NCI-H510A (cell line): ENCODE data around the gene TTBK2.
A peak's percentile ranks its signal among the peaks of the same experiment; 100 is the strongest.

ENCODE experiments used
- DNase-seq: peaks from one replicate; lab custom pipeline; 2025; lab: John Stamatoyannopoulos, UW

TTBK2 gene

GRCh38 chr15:42728560-42728959 lies 192.0 kb downstream of the TTBK2 start:
- peak; percentile 33 for DNase-seq

GRCh38 chr15:42727750-42728381 lies 192.7 kb downstream of the TTBK2 start:
- DNase-seq, result peak; percentile 49

DNA sequence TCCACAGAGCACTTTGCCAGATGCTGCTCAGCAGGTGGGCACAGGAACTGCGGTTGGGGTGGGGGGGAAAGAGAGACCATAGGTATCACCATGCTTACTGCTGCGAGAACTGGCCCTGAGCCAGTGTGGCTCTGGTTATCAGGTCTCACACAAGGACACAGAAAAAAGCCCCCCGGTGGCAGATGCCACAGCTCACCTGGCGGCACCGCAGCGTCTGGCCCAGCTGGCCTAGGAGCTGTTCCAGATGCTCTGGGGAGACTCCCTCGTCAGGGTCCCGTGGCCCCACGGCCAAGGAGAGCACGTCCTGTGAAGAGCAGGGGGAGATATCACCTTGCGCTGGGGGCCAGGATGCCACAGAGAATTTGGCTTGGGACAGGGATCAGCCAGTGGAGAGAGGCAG lies 194.5 kb downstream of the TTBK2 start:
- no peak for DNase-seq

- no peak for DNase-seq
Measured at GRCh38 chr15:42725331-42725903, 195.2 kb downstream of the TTBK2 start.

GRCh38 chr15:42724276-42724675 lies 196.3 kb downstream of the TTBK2 start:
- no peak for DNase-seq

- no peak for DNase-seq
Measured at GRCh38 chr15:42723068-42723467, 197.5 kb downstream of the TTBK2 start.

- no peak for DNase-seq
Measured at GRCh38 chr15:42721916-42722315, 198.7 kb downstream of the TTBK2 start.

GRCh38 chr15:42721016-42721415 lies 199.6 kb downstream of the TTBK2 start:
- DNase-seq, result no peak

DNA sequence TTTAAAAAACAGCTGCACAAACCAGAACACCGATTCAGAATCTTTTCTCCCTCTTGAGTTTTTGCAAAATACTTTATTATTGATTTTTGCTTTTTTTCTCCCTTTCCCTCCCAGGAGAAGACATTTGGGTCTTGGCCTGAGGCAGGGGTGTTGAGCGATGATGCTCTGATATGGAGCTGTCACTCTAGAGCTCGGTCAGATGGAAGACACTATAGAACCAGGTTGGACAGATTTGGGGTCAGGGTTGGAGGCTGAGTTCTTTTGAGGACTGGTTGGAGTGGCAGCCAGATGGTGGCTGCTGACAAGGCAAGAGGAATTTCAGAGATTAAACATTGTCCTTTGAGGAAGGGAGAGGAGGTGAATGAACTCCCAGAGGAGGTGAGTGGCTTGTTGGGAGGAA lies 200.5 kb downstream of the TTBK2 start:
- DNase-seq, result no peak

DNA sequence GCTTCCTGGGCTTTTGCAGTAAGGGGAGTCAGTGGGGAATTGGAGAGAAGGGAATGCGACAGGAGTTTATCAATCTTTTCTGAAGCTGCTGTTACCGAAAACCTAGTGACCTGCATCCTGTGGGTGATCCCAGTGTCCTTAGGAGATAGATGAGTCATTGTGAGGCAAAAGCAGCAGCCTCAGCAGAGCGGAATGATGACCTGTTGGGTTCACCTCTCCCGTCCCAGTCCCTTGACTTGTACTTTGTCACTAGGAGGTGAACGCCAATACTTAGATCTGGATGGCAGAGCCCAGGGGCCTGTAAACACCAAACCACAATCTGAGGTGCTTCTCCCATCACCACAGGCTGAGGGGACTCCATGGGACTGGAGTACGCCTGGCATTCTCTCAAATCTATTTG lies 201.5 kb downstream of the TTBK2 start:
- DNase-seq, result no peak

GRCh38 chr15:42716626-42717025 lies 204.0 kb downstream of the TTBK2 start:
- no peak for DNase-seq

DNA sequence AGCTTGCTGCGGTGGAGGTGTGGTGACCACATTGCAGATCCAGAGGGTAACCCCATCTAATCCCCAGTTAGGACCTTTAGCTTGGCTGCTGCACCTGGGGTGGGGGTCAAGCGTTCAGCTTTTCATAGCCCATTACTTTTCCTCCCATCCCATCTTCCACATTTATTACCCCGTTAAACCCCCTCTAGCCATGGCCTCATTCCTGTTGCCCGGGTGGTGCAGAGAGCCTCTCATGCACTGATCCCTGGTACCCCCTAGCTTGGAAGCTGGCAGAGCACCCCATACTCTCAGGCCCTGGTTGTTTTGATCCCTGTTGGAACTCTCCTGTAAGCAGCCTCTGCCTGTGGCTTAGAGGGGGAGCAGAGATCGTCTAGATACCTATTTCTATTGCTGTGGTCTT lies 204.5 kb downstream of the TTBK2 start:
- DNase-seq, result no peak

GRCh38 chr15:42712584-42712983 lies 208.0 kb downstream of the TTBK2 start:
- no peak for DNase-seq

GRCh38 chr15:42711746-42712145 lies 208.8 kb downstream of the TTBK2 start:
- no peak for DNase-seq

GRCh38 chr15:42710662-42711061 lies 209.9 kb downstream of the TTBK2 start:
- DNase-seq, result no peak

GRCh38 chr15:42707873-42708544 lies 212.6 kb downstream of the TTBK2 start:
- no peak for DNase-seq

DNA sequence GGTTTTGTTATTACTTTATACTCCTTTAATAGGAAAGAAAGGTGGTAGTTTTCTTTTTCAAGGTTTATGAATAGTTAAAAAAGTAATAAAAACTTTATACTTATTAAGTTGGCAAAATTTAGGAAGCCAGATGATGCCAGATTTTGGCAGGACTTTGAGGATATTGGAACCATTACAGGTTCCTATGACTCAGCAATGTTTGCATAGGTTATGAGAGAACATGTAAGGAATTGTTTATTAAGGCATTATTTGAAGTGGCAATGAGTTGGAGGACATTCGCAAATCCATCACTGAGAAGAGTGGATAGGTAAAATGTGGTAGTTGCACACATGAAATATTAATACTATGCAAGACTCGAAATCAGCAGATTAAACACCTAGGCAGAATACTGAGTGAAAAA lies 213.5 kb downstream of the TTBK2 start:
- DNase-seq, result no peak

DNA sequence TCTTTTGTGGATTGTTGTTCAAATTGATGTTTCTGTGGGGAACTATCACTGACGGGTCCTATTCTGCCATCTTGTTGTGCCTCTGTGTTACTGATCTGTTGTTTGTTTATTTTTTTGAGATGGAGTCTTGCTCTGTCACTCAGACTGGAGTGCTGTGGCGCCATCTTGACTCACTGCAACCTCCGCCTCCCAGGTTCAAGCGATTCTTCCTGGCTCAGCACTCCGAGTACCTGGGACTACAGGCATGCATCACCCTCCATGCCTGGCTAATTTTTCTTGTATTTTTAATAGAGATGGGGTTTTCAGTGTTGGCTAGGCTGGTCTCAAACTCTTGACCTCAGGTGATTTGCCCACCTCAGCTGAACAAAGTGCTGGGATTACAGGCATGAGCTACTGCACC lies 215.2 kb downstream of the TTBK2 start:
- DNase-seq, result no peak

DNA sequence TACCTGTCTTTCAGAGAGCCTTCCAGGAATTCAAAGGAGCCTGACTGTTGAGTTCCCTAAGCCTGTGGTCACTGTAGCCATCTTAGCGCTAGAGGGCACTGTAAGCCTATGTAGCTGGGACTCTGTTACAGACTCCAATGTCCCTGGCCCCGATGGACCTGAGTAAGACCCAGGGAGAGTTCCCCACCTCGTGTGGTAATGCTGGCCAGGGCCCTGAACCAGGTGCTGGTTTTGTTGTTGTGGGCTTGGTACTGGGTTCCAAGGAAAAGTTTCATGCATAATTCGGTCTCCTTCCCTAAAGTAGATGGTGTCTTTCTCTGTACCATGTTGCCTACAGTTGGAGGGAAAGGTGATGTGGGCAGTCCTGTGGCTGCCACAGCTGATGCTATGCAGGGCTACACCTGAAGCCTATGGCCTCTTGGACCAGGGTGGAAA lies 216.1 kb downstream of the TTBK2 start:
- DNase-seq, result peak; percentile 5

DNA sequence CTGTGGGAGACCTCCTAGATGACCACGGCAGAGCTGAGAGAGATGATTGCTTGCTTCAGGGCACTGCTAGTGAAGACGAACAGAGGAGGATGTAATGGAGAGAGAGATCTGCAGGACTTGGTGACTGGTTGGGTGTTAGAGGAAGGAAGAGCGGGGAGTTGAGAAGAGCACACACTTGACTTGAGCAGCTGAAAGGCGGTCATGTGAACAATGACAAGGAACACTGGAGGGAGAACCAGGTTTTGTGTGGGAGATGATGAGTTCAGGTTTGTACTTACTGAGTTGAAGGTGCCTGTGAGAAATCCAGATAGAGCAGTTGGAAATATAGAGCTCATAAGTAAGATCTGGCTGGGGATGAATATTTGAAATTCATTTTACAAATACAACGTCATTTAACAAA lies 224.0 kb downstream of the TTBK2 start:
- no peak for DNase-seq

GRCh38 chr15:42695527-42696071 lies 225.0 kb downstream of the TTBK2 start:
- no peak for DNase-seq

DNA sequence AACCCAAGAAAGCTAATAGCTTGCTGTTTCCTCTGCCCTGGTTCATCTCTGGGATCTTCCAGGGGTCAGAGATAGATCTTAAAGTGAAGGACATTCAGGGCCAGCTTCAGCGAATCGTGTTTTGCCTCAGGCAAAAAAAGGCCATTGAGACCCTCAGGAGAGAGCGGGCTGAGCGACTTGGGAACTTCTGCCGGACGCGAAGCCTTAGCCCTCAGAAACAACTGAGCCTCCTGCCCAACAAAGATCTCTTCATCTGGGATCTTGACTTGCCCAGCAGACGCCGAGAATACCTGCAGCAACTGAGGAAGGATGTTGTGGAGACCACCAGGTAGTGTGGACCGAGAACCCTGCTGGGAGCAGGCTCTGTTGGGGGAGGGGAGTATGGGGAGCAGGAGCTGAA lies 226.2 kb downstream of the TTBK2 start:
- no peak for DNase-seq

GRCh38 chr15:42693942-42694341 lies 226.6 kb downstream of the TTBK2 start:
- DNase-seq, result no peak
